NCI-H128 (cell line): ENCODE measurements around the gene SPATS1.

ENCODE experiments used
- DNase-seq: peaks from one replicate; lab custom pipeline; 2025; ENCODE audit not compliant: unreplicated experiment; lab: John Stamatoyannopoulos, UW

SPATS1 gene

GRCh38 chr6:44387346-44388134 is 45.1 kb downstream of the SPATS1 start, which contains the start of gene CDC5L:
TSS of gene CDC5L (plus strand) at chr6:44387706. CDS start at chr6:44387824, 118 bp downstream.
- DNase-seq: peak; percentile 95

DNA sequence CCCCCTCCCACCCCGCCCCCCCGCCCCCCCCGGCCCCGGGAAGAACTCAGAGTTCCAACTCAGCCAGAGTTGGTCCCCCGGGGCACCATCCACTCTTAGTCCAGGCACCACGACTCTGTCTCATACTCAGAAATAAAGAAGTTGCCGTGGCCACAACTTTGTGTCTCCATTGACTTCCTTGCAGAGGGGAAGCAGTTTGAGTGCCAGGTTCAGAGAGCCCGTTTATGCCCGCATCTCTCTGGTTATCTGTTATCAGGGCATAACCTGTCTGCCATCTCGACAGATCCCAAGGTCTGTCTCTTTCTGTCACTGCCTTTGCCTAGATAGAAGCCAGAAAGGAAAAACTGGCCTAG is 45.7 kb downstream of the SPATS1 start:
- no peak for DNase-seq

GRCh38 chr6:44388887-44389286 is 46.4 kb downstream of the SPATS1 start:
- no peak for DNase-seq

- DNase-seq: no peak
Observed at GRCh38 chr6:44390158-44390683, 47.8 kb downstream of the SPATS1 start.
